SK-N-SH (cell line): ENCODE data around the gene TRIM46. TPM values are rescaled to one million over a fixed set of nuclear protein-coding genes. Genes with fewer than 3 reads are reported as not detected.

ENCODE experiments used
- CTCF ChIA-PET: fragments of 300-600, 350-600 bp; formaldehyde crosslinking; extraction: SDS; loops from one replicate; lab custom pipeline; 2021; lab: Yijun Ruan, JAX
- POLR2A ChIA-PET: fragments of 350-600 bp; sonication (Branson Sonifier 250); formaldehyde crosslinking; extraction: SDS; loops from one replicate; lab custom pipeline; 2020; ENCODE audit warnings: antibody characterized with exemption, inconsistent platforms; lab: Yijun Ruan, JAX
- DNase-seq: peaks from one replicate; pipeline ENCODE4 v3.0.0; 2012
- H2AFZ ChIP-seq: fragments of 200-600 bp; sonication (generic); 2 replicates; pipeline ENCODE4 v1.8.1; 2016; ENCODE audit warnings: antibody characterized with exemption, mild to moderate bottlenecking, low read depth
- H3F3A ChIP-seq: fragments of 200-600 bp; sonication (generic); replicated peaks from 2 replicates; pipeline ENCODE3; 2016; ENCODE audit warnings: antibody characterized with exemption, mild to moderate bottlenecking; ENCODE audit not compliant: insufficient read depth
- H3K27ac ChIP-seq, 2 experiments: fragments of 200-500 bp in 1 of 2; fragments of 200-600 bp in 1 of 2; sonication (Bioruptor generic) in 1 of 2; sonication (generic), shearing (Covaris generic) in 1 of 2; 2 replicates each; pipeline versions ENCODE4 v1.5.1 to v1.6.1; 2014 to 2016; ENCODE audit warnings: low read depth in 2 of 2, inconsistent platforms in 1 of 2, low read length in 1 of 2, mild to moderate bottlenecking in 1 of 2, mixed read lengths in 1 of 2
- H3K27me3 ChIP-seq: fragments of 200-600 bp; sonication (generic), shearing (Covaris generic); 2 replicates; pipeline ENCODE4 v1.6.1; 2016; ENCODE audit warnings: mixed run types; ENCODE audit not compliant: insufficient read depth
- H3K36me3 ChIP-seq, 2 experiments: fragments of 200-500 bp in 1 of 2; fragments of 200-600 bp in 1 of 2; sonication (Bioruptor generic) in 1 of 2; sonication (generic) in 1 of 2; replicated peaks in 1 of 2; 2 replicates each; pipeline versions ENCODE3 to v1.5.1; 2014 to 2016; ENCODE audit warnings: low read length in 1 of 2, mild to moderate bottlenecking in 1 of 2; ENCODE audit not compliant: insufficient read depth in 2 of 2, control insufficient read depth in 1 of 2
- H3K4me1 ChIP-seq, 2 experiments: fragments of 200-500 bp in 1 of 2; fragments of 200-600 bp in 1 of 2; sonication (Bioruptor generic) in 1 of 2; sonication (generic), shearing (Covaris generic) in 1 of 2; 2 replicates each; pipeline versions ENCODE4 v1.5.1 to v1.6.1; 2014 to 2016; ENCODE audit warnings: low read depth in 1 of 2, low read length in 1 of 2, mixed run types in 1 of 2; ENCODE audit not compliant: insufficient read depth in 2 of 2, control insufficient read depth in 1 of 2
- H3K4me2 ChIP-seq: fragments of 200-600 bp; sonication (generic), shearing (Covaris generic); 2 replicates; pipeline ENCODE4 v1.6.1; 2017; ENCODE audit warnings: mixed run types
- H3K4me3 ChIP-seq, 2 experiments: fragments of 200-500 bp in 1 of 2; fragments of 200-600 bp in 1 of 2; sonication (Bioruptor generic) in 1 of 2; sonication (generic), shearing (Covaris generic) in 1 of 2; 2 replicates each; pipeline versions ENCODE4 v1.5.1 to v1.8.1; 2014 to 2016; ENCODE audit warnings: low read depth in 2 of 2, inconsistent platforms in 1 of 2, low read length in 1 of 2, mild to moderate bottlenecking in 1 of 2, mixed read lengths in 1 of 2, moderate library complexity in 1 of 2
- H3K79me2 ChIP-seq: fragments of 200-600 bp; sonication (generic); 2 replicates; pipeline ENCODE4 v1.8.1; 2017; ENCODE audit warnings: mild to moderate bottlenecking; ENCODE audit not compliant: insufficient read depth
- H3K9ac ChIP-seq: fragments of 200-600 bp; sonication (generic); 2 replicates; pipeline ENCODE4 v1.6.1; 2017; ENCODE audit warnings: mixed run types
- H3K9me2 ChIP-seq: fragments of 200-600 bp; sonication (generic); 2 replicates; pipeline ENCODE4 v1.6.1; 2017; ENCODE audit warnings: mixed run types
- H3K9me3 ChIP-seq: fragments of 200-600 bp; sonication (generic); 2 replicates; pipeline ENCODE4 v1.6.1; 2017; ENCODE audit warnings: mixed run types, mild to moderate bottlenecking, moderate library complexity
- H4K20me1 ChIP-seq: fragments of 200-600 bp; sonication (generic); 2 replicates; pipeline ENCODE4 v1.6.1; 2017; ENCODE audit warnings: mild to moderate bottlenecking, mixed run types; ENCODE audit not compliant: insufficient read depth
- CHD2 ChIP-seq: fragments of 150-350 bp; IDR thresholded peaks from 2 replicates; pipeline ENCODE4 v1.6.1; 2018; ENCODE audit warnings: low read length; ENCODE audit not compliant: partially characterized antibody
- CTCF ChIP-seq: fragments of 200-600 bp; sonication (generic); IDR thresholded peaks from 2 replicates; pipeline ENCODE4 v1.6.1; 2017; ENCODE audit warnings: antibody characterized with exemption, mild to moderate bottlenecking, moderate library complexity
- EZH2phosphoT487 ChIP-seq: fragments of 200-600 bp; sonication (generic); IDR thresholded peaks from 2 replicates; pipeline ENCODE4 v1.6.1; 2017; ENCODE audit warnings: low read depth, mixed run types, mild to moderate bottlenecking, antibody characterized with exemption, moderate library complexity, borderline replicate concordance
- IRF3 ChIP-seq: fragments of 150-350 bp; IDR thresholded peaks from 2 replicates; pipeline ENCODE4 v1.6.1; 2016; ENCODE audit warnings: mild to moderate bottlenecking, low read depth, low read length
- MAX ChIP-seq: IDR thresholded peaks from 2 replicates; pipeline ENCODE4 v1.4.0; 2012; ENCODE audit warnings: low read depth
- MXI1 ChIP-seq: IDR thresholded peaks from 2 replicates; pipeline ENCODE4 v1.6.1; 2012; ENCODE audit warnings: mild to moderate bottlenecking, low read depth, low read length, improper control_type of control experiment
- NRF1 ChIP-seq: IDR thresholded peaks from 2 replicates; pipeline ENCODE4 v1.6.1; 2012; ENCODE audit warnings: low read depth, mild to moderate bottlenecking, low read length
- PBX3 ChIP-seq: IDR thresholded peaks from 2 replicates; pipeline ENCODE4; 2012
- POLR2AphosphoS5 ChIP-seq: IDR thresholded peaks from 2 replicates; pipeline ENCODE4 v1.6.1; 2012; ENCODE audit warnings: low read depth, low read length
- RAD21 ChIP-seq: IDR thresholded peaks from 2 replicates; pipeline ENCODE4 v1.6.1; 2012; ENCODE audit warnings: mild to moderate bottlenecking, low read length
- RCOR1 ChIP-seq: fragments of 150-350 bp; IDR thresholded peaks from 2 replicates; pipeline ENCODE4 v1.6.1; 2017; ENCODE audit warnings: antibody characterized with exemption, low read length
- REST ChIP-seq: IDR thresholded peaks from 2 replicates; pipeline ENCODE4 v1.6.1; 2012; ENCODE audit warnings: mild to moderate bottlenecking, low read depth, low read length, moderate library complexity
- RXRA ChIP-seq: IDR thresholded peaks from 2 replicates; pipeline ENCODE4 v1.4.0; 2012; ENCODE audit warnings: low read depth, mild to moderate bottlenecking, borderline replicate concordance
- SIN3A ChIP-seq: IDR thresholded peaks from 2 replicates; pipeline ENCODE4 v1.6.1; 2012; ENCODE audit warnings: low read depth, mild to moderate bottlenecking, low read length, moderate library complexity, borderline replicate concordance
- SMC3 ChIP-seq: IDR thresholded peaks from 2 replicates; pipeline ENCODE4 v1.6.1; 2012; ENCODE audit warnings: low read depth, low read length, improper control_type of control experiment
- TCF12 ChIP-seq: IDR thresholded peaks from 2 replicates; pipeline ENCODE4 v1.4.0; 2012
- TEAD4 ChIP-seq: IDR thresholded peaks from 2 replicates; pipeline ENCODE4 v1.4.0; 2012; ENCODE audit warnings: mild to moderate bottlenecking, borderline replicate concordance; ENCODE audit not compliant: insufficient read depth
- USF1 ChIP-seq: IDR thresholded peaks from 2 replicates; pipeline ENCODE4 v1.4.0; 2012; ENCODE audit warnings: low read depth, borderline replicate concordance
- USF2 ChIP-seq: fragments of 150-350 bp; IDR thresholded peaks from 2 replicates; pipeline ENCODE4 v1.6.1; 2017; ENCODE audit warnings: antibody characterized with exemption, low read length, low read depth, borderline replicate concordance
- WGBS: methylation state at CpG from one replicate; pipeline ENCODE4 v1.1.6; 2017; ENCODE audit warnings: low lambda C conversion rate; 5-methylcytosine and 5-hydroxymethylcytosine counted together
- polyA plus RNA-seq, 3 experiments: library from polyadenylated mRNA; depleted of rRNA; stranded (reverse); fragments of >200 nt; gene quantifications; 2 replicates each; pipeline ENCODE4 v1.2.3, GENCODE V29; 2012

Gene TRIM46
- polyA plus RNA-seq (2012; rRNA removed), result 12.3 and 12.7 TPM in 2 replicates
- polyA plus RNA-seq (2012; cell fraction: cytosol; rRNA removed), result 3.4 and 6.0 TPM in 2 replicates
- polyA plus RNA-seq (2012; cell fraction: nucleus; rRNA removed), result 58.4 and 75.1 TPM in 2 replicates

GRCh38 chr1:155173478-155174323 is at the start of gene TRIM46:
TRIM46 (plus strand) TSS chr1:155173849; CDS start chr1:155173967, 118 bp downstream.
- H3K27me3 ChIP-seq, result no peaks in the 10 kb centered on the region
- H3K27ac ChIP-seq, result peak within 1 kb of the TSS; percentile 92
- ChIA-PET CTCF (interaction anchor here (0.6 to 14.8 kb wide), 41 partner anchors 9 to 436 kb away, joined by 3 to 496 read pairs (median 5); partner anchors contain the start of genes ADAM15, EFNA1, ENTREP3 and MSTO1), POLR2A (interaction anchor here (0.7 to 2.8 kb wide), 12 partner anchors 11 to 89 kb away, joined by 3 to 27 read pairs (median 4); partner anchors contain the start of genes DPM3, EFNA1, SLC50A1 and THBS3)
- H3K4me3 ChIP-seq, result peak within 1 kb of the TSS; percentile 75 to 93
- peaks cover 41% of the 10 kb centered on the region for H3K79me2 ChIP-seq
- H3K4me2 ChIP-seq, result peak within 1 kb of the TSS; percentile 94
- no peaks in the 10 kb centered on the region for H3K9me2 ChIP-seq
- H4K20me1 ChIP-seq, result no peaks in the 10 kb centered on the region
- no peak for TF ChIP-seq REST
- TF ChIP-seq EZH2phosphoT487, result no peak
- TF ChIP-seq USF2, result peak; percentile 14; the same call in 1 of the 2 replicates
- no peak for TF ChIP-seq SMC3
- no peak for TF ChIP-seq RXRA
- TF ChIP-seq MAX, result peak; percentile 91
- no peak for TF ChIP-seq IRF3
- TF ChIP-seq PBX3, result no peak
- no peak; the same call in 1 of the 2 replicates for TF ChIP-seq CTCF
- peak; percentile 41; the same call in 1 of the 2 replicates for TF ChIP-seq SIN3A
- TF ChIP-seq MXI1, result peak; percentile 85
- 0 out of 2 replicates have a peak, but pooled peaks have one; percentile 23 for TF ChIP-seq POLR2AphosphoS5
- TF ChIP-seq USF1, result peak; percentile 73; the same call in 1 of the 2 replicates
- TF ChIP-seq RAD21, result no peak
- no peak for TF ChIP-seq RCOR1
- no peak for TF ChIP-seq TEAD4
- no peak for TF ChIP-seq TCF12
- peak; percentile 87 for TF ChIP-seq NRF1
- peak; percentile 11 for TF ChIP-seq CHD2
- peak; percentile 91 for DNase-seq
- H3K9me3 ChIP-seq, result no peaks in the 10 kb centered on the region
- peaks cover 40% of the 10 kb centered on the region for H3F3A ChIP-seq
- 6% methylated on average over 28 of the region's 38 CpGs for WGBS
- peaks cover 24 to 37% of the 10 kb centered on the region in 2 experiments for H3K36me3 ChIP-seq
- peak within 1 kb of the TSS; percentile 80 for H2AFZ ChIP-seq
- peak within 1 kb of the TSS; percentile 96 for H3K9ac ChIP-seq
- H3K4me1 ChIP-seq, result peaks cover 0 to 33% of the 10 kb centered on the region in 2 experiments; a peak in 3 of 4 replicates
